Caco-2 (cell line): ENCODE measurements around the gene C15orf62. TPM values are rescaled to one million over a fixed set of nuclear protein-coding genes. Genes with fewer than 3 reads are reported as not detected.

Experiments used
- BruUV-seq: library from RNA; stranded (reverse); fragments of 400-500 nt; replicated peaks from 2 replicates; lab custom pipeline; 2021; lab: Mats Ljungman, UMichigan
- CTCF ChIA-PET: fragments of 300-600 bp; sonication (Branson Sonifier 250); formaldehyde crosslinking; loops from one replicate; lab custom pipeline; 2022; ENCODE audit warnings: antibody characterized with exemption; lab: Charles Lee
- POLR2A ChIA-PET: fragments of 300-600 bp; sonication (Branson Sonifier 250); formaldehyde crosslinking; loops from one replicate; lab custom pipeline; 2022; ENCODE audit warnings: antibody characterized with exemption; lab: Charles Lee
- DNase-seq, 2 experiments: peaks; one replicate each; pipeline versions ENCODE4 v3.0.0 to v3.0.0-alpha.2; 2020 to 2022
- H3K27me3 ChIP-seq: replicated peaks from 2 replicates; pipeline ENCODE4 v1.6.0; 2011; ENCODE audit warnings: low read length; ENCODE audit not compliant: control insufficient read depth, insufficient read depth
- H3K36me3 ChIP-seq: 2 replicates; pipeline ENCODE4 v1.5.1; 2011; ENCODE audit warnings: low read length; ENCODE audit not compliant: control insufficient read depth, insufficient read depth
- H3K4me1 ChIP-seq: fragments of 250-450 bp; sonication (Bioruptor Pico); 2 replicates; pipeline ENCODE4 v1.5.1; 2020; ENCODE audit warnings: mild to moderate bottlenecking
- H3K4me3 ChIP-seq: 2 replicates; pipeline ENCODE4 v1.5.1; 2011; ENCODE audit warnings: low read depth, mild to moderate bottlenecking, control low read depth, low read length
- H3K9me3 ChIP-seq: fragments of 250-450 bp; sonication (Bioruptor Pico); 2 replicates; pipeline ENCODE4 v1.5.1; 2020; ENCODE audit warnings: mild to moderate bottlenecking, moderate library complexity
- H3K27ac Mint-ChIP-seq: one replicate; pipeline ENCODE4 v1.8.0; 2022; ENCODE audit warnings: mixed read lengths; ENCODE audit not compliant: unreplicated experiment
- H3K27me3 Mint-ChIP-seq: one replicate; pipeline ENCODE4 v1.8.0; 2022; ENCODE audit warnings: mixed read lengths; ENCODE audit not compliant: insufficient read depth, unreplicated experiment
- H3K36me3 Mint-ChIP-seq: one replicate; pipeline ENCODE4 v1.8.0; 2022; ENCODE audit warnings: mild to moderate bottlenecking, mixed read lengths; ENCODE audit not compliant: insufficient read depth, unreplicated experiment
- H3K4me1 Mint-ChIP-seq: one replicate; pipeline ENCODE4 v1.8.0; 2022; ENCODE audit warnings: low read depth, mixed read lengths; ENCODE audit not compliant: unreplicated experiment
- H3K4me3 Mint-ChIP-seq: one replicate; pipeline ENCODE4 v1.8.0; 2022; ENCODE audit warnings: mild to moderate bottlenecking, moderate library complexity, mixed read lengths; ENCODE audit not compliant: unreplicated experiment
- H3K9me3 Mint-ChIP-seq: one replicate; pipeline ENCODE4 v1.8.0; 2022; ENCODE audit warnings: mixed read lengths; ENCODE audit not compliant: unreplicated experiment
- intact Hi-C: fragments of 100-400 bp; cut with micrococcal nuclease; formaldehyde crosslinking; loops from one replicate; pipeline ENCODE4 v1.10.0; 2022; ENCODE audit not compliant: unreplicated experiment
- total RNA-seq: library from RNA; stranded (reverse); gene quantifications from 2 replicates; pipeline ENCODE4 v1.2.3, GENCODE V29; 2022
- TF ChIP-seq, protein P1 (sequence below), 2 experiments: fragments of 200-600 bp in 1 of 2; IDR thresholded peaks; 1 replicate in 1 of 2; 2 replicates in 1 of 2; pipeline versions ENCODE4 v1.5.1 to v1.8.0; 2011 to 2022; ENCODE audit warnings: antibody characterized with exemption in 1 of 2, control low read depth in 1 of 2, inconsistent platforms in 1 of 2, low read depth in 1 of 2, low read length in 1 of 2, mild to moderate bottlenecking in 1 of 2, moderate library complexity in 1 of 2; ENCODE audit not compliant: insufficient read depth in 1 of 2, severe bottlenecking in 1 of 2, unreplicated experiment in 1 of 2

Gene C15orf62
- total RNA-seq, 1 experiment from 2014 or later: 1.3 TPM

DNA sequence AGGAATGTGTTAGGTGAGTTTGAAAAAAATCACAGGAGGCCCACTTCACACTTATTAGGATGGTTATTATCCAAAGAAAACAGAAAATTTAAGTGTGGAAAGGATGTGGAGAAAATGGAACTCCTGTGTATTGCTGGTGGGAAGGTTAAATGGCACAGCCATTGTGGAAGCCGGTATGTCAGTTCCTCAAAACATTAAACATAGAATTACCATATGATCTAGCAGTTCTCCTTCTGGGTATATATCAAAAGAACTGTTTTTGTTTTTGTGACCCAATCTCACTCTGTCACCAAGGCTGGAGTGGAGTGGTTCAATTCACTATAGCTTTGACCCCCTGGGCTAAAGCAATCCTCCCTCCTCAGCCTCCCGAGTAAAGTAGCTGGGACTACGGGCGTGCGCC is 26.7 kb downstream of the C15orf62 start:
- Mint-ChIP-seq H3K27ac (no peak overlapping the region), H3K4me3 (no peak overlapping the region), H3K4me1 (peaks cover 29% of the 10 kb centered on the region), H3K9me3 (no peaks in the 10 kb centered on the region), H3K27me3 (no peaks in the 10 kb centered on the region), H3K36me3 (peaks cover 9% of the 10 kb centered on the region)
- H3K4me3 ChIP-seq: no peak overlapping the region
- peaks cover 30% of the 10 kb centered on the region for H3K4me1 ChIP-seq
- BruUV-seq: no TSS peak
- ChIA-PET POLR2A (no interaction called here), CTCF (interaction anchor here (0.5 kb wide), 1 partner anchor 7 kb away, joined by 3 read pairs; no protein-coding TSS in a partner anchor)
- intact Hi-C loops: no loop called here
- TF ChIP-seq, protein P1, sequence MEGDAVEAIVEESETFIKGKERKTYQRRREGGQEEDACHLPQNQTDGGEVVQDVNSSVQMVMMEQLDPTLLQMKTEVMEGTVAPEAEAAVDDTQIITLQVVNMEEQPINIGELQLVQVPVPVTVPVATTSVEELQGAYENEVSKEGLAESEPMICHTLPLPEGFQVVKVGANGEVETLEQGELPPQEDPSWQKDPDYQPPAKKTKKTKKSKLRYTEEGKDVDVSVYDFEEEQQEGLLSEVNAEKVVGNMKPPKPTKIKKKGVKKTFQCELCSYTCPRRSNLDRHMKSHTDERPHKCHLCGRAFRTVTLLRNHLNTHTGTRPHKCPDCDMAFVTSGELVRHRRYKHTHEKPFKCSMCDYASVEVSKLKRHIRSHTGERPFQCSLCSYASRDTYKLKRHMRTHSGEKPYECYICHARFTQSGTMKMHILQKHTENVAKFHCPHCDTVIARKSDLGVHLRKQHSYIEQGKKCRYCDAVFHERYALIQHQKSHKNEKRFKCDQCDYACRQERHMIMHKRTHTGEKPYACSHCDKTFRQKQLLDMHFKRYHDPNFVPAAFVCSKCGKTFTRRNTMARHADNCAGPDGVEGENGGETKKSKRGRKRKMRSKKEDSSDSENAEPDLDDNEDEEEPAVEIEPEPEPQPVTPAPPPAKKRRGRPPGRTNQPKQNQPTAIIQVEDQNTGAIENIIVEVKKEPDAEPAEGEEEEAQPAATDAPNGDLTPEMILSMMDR (IDR thresholded peaks at IDR 0.05; ENCODE audit: insufficient read depth in 1 of 2, low read depth in 1 of 2, low read length in 1 of 2, severe bottlenecking in 1 of 2, unreplicated experiment in 1 of 2): no peak
- H3K9me3 ChIP-seq: no peaks in the 10 kb centered on the region
- H3K27me3 ChIP-seq: no peaks in the 10 kb centered on the region
- no peak for DNase-seq
- H3K36me3 ChIP-seq: no peaks in the 10 kb centered on the region; the same call in 1 of the 2 replicates

DNA sequence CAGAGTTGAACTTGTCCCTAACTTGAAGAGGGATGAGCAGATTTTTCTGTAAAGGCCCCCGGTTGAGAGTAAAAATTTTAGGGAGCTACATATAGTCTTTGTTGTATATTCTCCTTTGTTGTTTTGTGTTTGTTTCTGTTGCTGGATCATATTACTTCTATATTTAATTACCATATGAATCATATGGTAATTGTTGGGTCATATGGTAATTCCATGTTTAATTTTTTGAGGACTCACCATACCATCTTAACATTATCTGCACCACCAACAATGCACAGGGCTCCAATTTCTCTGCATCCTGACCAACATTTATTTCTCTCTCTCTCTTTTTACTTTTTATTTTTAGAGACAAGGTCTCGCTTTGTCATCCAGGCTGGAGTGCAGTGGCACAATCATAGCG is 29.7 kb downstream of the C15orf62 start:
- peaks cover 18% of the 10 kb centered on the region for H3K4me1 Mint-ChIP-seq
- H3K9me3 Mint-ChIP-seq: no peaks in the 10 kb centered on the region
- Histone ChIP-seq H3K4me3 (no peak overlapping the region), H3K27me3 (no peaks in the 10 kb centered on the region), H3K4me1 (peaks cover 16% of the 10 kb centered on the region), H3K36me3 (no peaks in the 10 kb centered on the region), H3K9me3 (no peaks in the 10 kb centered on the region)
- ChIA-PET POLR2A (interaction anchor here (1.2 kb wide), 1 partner anchor 95 kb away, joined by 3 read pairs; the partner anchor contains the start of gene VPS18), CTCF (interaction anchor here (0.6 kb wide), 2 partner anchors 48 to 419 kb away, joined by 3 to 8 read pairs; no protein-coding TSS in a partner anchor)
- intact Hi-C loops: no loop called here
- no TSS peak for BruUV-seq
- H3K4me3 Mint-ChIP-seq: no peak overlapping the region
- no peaks in the 10 kb centered on the region for H3K27me3 Mint-ChIP-seq
- TF ChIP-seq, protein P1 (IDR thresholded peaks at IDR 0.05; ENCODE audit: insufficient read depth in 1 of 2, low read depth in 1 of 2, low read length in 1 of 2, severe bottlenecking in 1 of 2, unreplicated experiment in 1 of 2): no peak
- peaks cover 9% of the 10 kb centered on the region for H3K36me3 Mint-ChIP-seq
- no peak for DNase-seq
- no peak overlapping the region for H3K27ac Mint-ChIP-seq

DNA sequence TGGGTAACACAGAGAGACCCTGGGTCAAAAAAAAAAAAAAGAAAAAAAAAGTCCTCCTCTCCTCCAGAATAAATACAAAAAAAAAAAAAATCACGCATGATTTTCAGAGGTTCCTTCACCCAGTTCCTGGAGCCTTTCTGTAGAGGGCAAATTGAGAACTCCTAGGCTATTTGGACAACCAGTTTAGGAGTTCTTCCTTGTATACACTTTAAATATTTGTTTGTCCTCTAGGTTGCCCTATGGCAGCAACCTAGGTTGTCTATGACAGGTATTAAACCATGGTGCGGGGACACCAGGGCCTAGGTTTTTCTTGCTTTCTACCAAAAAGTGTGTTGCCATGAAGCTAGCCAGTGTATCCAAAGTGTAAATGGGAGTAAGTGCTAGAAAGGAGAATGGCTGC is 33.3 kb downstream of the C15orf62 start:
- Histone ChIP-seq H3K4me1 (peaks cover 8% of the 10 kb centered on the region), H3K27me3 (no peaks in the 10 kb centered on the region), H3K36me3 (no peaks in the 10 kb centered on the region), H3K4me3 (no peak overlapping the region), H3K9me3 (no peaks in the 10 kb centered on the region)
- H3K27me3 Mint-ChIP-seq: no peaks in the 10 kb centered on the region
- intact Hi-C loops: no loop called here
- BruUV-seq: no TSS peak
- ChIA-PET POLR2A (no interaction called here), CTCF (interaction anchor here (1.2 kb wide), 1 partner anchor 17 kb away, joined by 4 read pairs; no protein-coding TSS in a partner anchor)
- H3K4me3 Mint-ChIP-seq: no peak overlapping the region
- H3K4me1 Mint-ChIP-seq: peaks cover 5% of the 10 kb centered on the region
- TF ChIP-seq, protein P1 (IDR thresholded peaks at IDR 0.05; ENCODE audit: insufficient read depth in 1 of 2, low read depth in 1 of 2, low read length in 1 of 2, severe bottlenecking in 1 of 2, unreplicated experiment in 1 of 2): no peak
- H3K9me3 Mint-ChIP-seq: no peaks in the 10 kb centered on the region
- H3K36me3 Mint-ChIP-seq: peaks cover 16% of the 10 kb centered on the region
- no peak for DNase-seq
- no peak overlapping the region for H3K27ac Mint-ChIP-seq
